HCT116 (cell line): ENCODE results near the gene MINDY3. TPM values are rescaled to one million over a fixed set of nuclear protein-coding genes. Genes with fewer than 3 reads are reported as not detected.

Experiments
- ATAC-seq: fragments of 200-7000 bp; cut with Tn5 transposase; 2 replicates; pipeline ENCODE4 v1.9.1; 2020; ENCODE audit warnings: mild to moderate bottlenecking, moderate library complexity
- BruUV-seq: library from RNA; stranded (reverse); fragments of 400-500 nt; replicated peaks from 2 replicates; lab custom pipeline; 2021; lab: Mats Ljungman, UMichigan
- CTCF ChIA-PET: fragments of 300-600 bp; sonication (Branson Sonifier 250); formaldehyde crosslinking; loops from one replicate; lab custom pipeline; 2021; ENCODE audit warnings: antibody characterized with exemption; lab: Charles Lee
- POLR2A ChIA-PET: fragments of 300-600, 350-600 bp; sonication (Branson Sonifier 250); formaldehyde crosslinking; loops from one replicate; lab custom pipeline; 2021; ENCODE audit warnings: antibody characterized with exemption; lab: Charles Lee
- RAD21 ChIA-PET, 2 experiments: fragments of 300-600 bp; sonication (Branson Sonifier 250); formaldehyde crosslinking; loops; one replicate each; lab custom pipeline; 2023; ENCODE audit warnings: low total read pairs in 2 of 2; ENCODE audit not compliant: uncharacterized antibody in 2 of 2, unreplicated experiment in 2 of 2, low non-redundant PET in 1 of 2; lab: Charles Lee
- DNase-seq: peaks from one replicate; pipeline ENCODE4 v3.0.0-alpha.2; 2010; ENCODE audit warnings: low read depth, low spot score
- H2AFZ ChIP-seq: fragments of 200-600 bp; shearing (Covaris generic), sonication (generic); 2 replicates; pipeline ENCODE4 v1.6.1; 2017; ENCODE audit warnings: low read depth, mixed run types, mixed read lengths, antibody characterized with exemption, low read length; ENCODE audit not compliant: poor library complexity, severe bottlenecking
- H3K27ac ChIP-seq: 2 replicates; pipeline ENCODE4 v1.5.1; 2012; ENCODE audit warnings: low read depth, low read length
- H3K27me3 ChIP-seq: fragments of 200-600 bp; sonication (generic); 2 replicates; pipeline ENCODE4 v1.6.1; 2016; ENCODE audit warnings: mixed run types, low read length, mixed read lengths; ENCODE audit not compliant: insufficient read depth
- H3K36me3 ChIP-seq, 2 experiments: fragments of 200-500 bp in 1 of 2; fragments of 200-600 bp in 1 of 2; sonication (Bioruptor generic) in 1 of 2; sonication (generic) in 1 of 2; 2 replicates each; pipeline versions ENCODE4 v1.5.1 to v1.6.1; 2014 to 2016; ENCODE audit warnings: low read length in 2 of 2, inconsistent platforms in 1 of 2, mixed read lengths in 1 of 2, mixed run types in 1 of 2; ENCODE audit not compliant: insufficient read depth in 2 of 2, control insufficient read depth in 1 of 2
- H3K4me1 ChIP-seq, 2 experiments: fragments of 200-600 bp in 1 of 2; sonication (generic) in 1 of 2; 2 replicates each; pipeline versions ENCODE4 v1.5.1 to v1.6.1; 2012 to 2017; ENCODE audit warnings: low read length in 2 of 2, inconsistent platforms in 1 of 2, mild to moderate bottlenecking in 1 of 2, mixed read lengths in 1 of 2, mixed run types in 1 of 2, moderate library complexity in 1 of 2; ENCODE audit not compliant: insufficient read depth in 2 of 2, control insufficient read depth in 1 of 2
- H3K4me2 ChIP-seq: fragments of 200-600 bp; sonication (generic); 2 replicates; pipeline ENCODE4 v1.6.1; 2017; ENCODE audit warnings: mixed run types, low read length, mixed read lengths
- H3K4me3 ChIP-seq, 2 experiments: fragments of 200-600 bp in 1 of 2; sonication (generic) in 1 of 2; replicated peaks in 1 of 2; 2 replicates each; pipeline ENCODE4 v1.5.1; 2011 to 2016; ENCODE audit warnings: low read length in 2 of 2, control low read depth in 1 of 2, low read depth in 1 of 2, mild to moderate bottlenecking in 1 of 2, mixed read lengths in 1 of 2, mixed run types in 1 of 2
- H3K79me2 ChIP-seq: fragments of 200-600 bp; sonication (generic); 2 replicates; pipeline ENCODE4 v1.6.1; 2017; ENCODE audit warnings: mild to moderate bottlenecking, mixed run types, low read length, moderate library complexity, mixed read lengths; ENCODE audit not compliant: insufficient read depth
- H3K9ac ChIP-seq: fragments of 200-600 bp; sonication (generic); 2 replicates; pipeline ENCODE4 v1.6.1; 2016; ENCODE audit warnings: low read length, mixed read lengths
- H3K9me2 ChIP-seq: fragments of 200-600 bp; sonication (generic), shearing (Covaris generic); 2 replicates; pipeline ENCODE4 v1.6.1; 2017; ENCODE audit warnings: mixed run types, mild to moderate bottlenecking, moderate library complexity; ENCODE audit not compliant: insufficient read depth
- H3K9me3 ChIP-seq, 2 experiments: fragments of 200-500 bp in 1 of 2; fragments of 200-600 bp in 1 of 2; sonication (Bioruptor generic) in 1 of 2; sonication (generic) in 1 of 2; 2 replicates each; pipeline ENCODE4 v1.6.1; 2014 to 2017; ENCODE audit warnings: low read length in 2 of 2, mixed read lengths in 2 of 2, inconsistent platforms in 1 of 2, low read depth in 1 of 2, mild to moderate bottlenecking in 1 of 2, mixed run types in 1 of 2, moderate library complexity in 1 of 2; ENCODE audit not compliant: control insufficient read depth in 1 of 2, insufficient read depth in 1 of 2
- H4K20me1 ChIP-seq: fragments of 200-600 bp; sonication (generic), shearing (Covaris generic); 2 replicates; pipeline ENCODE4 v1.6.1; 2017; ENCODE audit warnings: mixed run types, mild to moderate bottlenecking, moderate library complexity; ENCODE audit not compliant: insufficient read depth
- CBX3 ChIP-seq: IDR thresholded peaks from 2 replicates; pipeline ENCODE4 v1.6.1; 2012; ENCODE audit warnings: low read depth
- EGR1 ChIP-seq: IDR thresholded peaks from 2 replicates; pipeline ENCODE4 v1.6.1; 2012; ENCODE audit warnings: low read depth
- FOSL1 ChIP-seq: IDR thresholded peaks from 2 replicates; pipeline ENCODE4 v1.6.1; 2012; ENCODE audit warnings: low read depth
- MAX ChIP-seq: IDR thresholded peaks from 2 replicates; pipeline ENCODE4 v1.6.1; 2012
- RAD21 ChIP-seq: IDR thresholded peaks from 2 replicates; pipeline ENCODE4 v1.6.1; 2012; ENCODE audit warnings: low read depth, mild to moderate bottlenecking
- REST ChIP-seq: IDR thresholded peaks from 2 replicates; pipeline ENCODE4 v1.6.1; 2012; ENCODE audit warnings: low read depth
- SRF ChIP-seq: IDR thresholded peaks from 2 replicates; pipeline ENCODE4 v1.6.1; 2012; ENCODE audit warnings: low read depth
- TCF7L2 ChIP-seq: IDR thresholded peaks from 2 replicates; pipeline ENCODE4 v1.7.0; 2011; ENCODE audit warnings: borderline replicate concordance, inconsistent platforms; ENCODE audit not compliant: insufficient read depth, insufficient read length; ENCODE audit errors: extremely low read depth
- YY1 ChIP-seq: IDR thresholded peaks from 2 replicates; pipeline ENCODE4 v1.6.1; 2011; ENCODE audit warnings: low read length, low read depth, moderate library complexity, mild to moderate bottlenecking; ENCODE audit not compliant: insufficient replicate concordance; ENCODE audit errors: extremely low read depth
- intact Hi-C: fragments of 100-400 bp; cut with micrococcal nuclease; formaldehyde crosslinking; loops from 2 replicates; pipeline ENCODE4 v1.10.0; 2022
- total RNA-seq: library from RNA; stranded (reverse); gene quantifications from one replicate; pipeline ENCODE4 v1.2.1, GENCODE V29; 2021; ENCODE audit not compliant: unreplicated experiment

MINDY3 gene
- total RNA-seq, 1 experiment from 2014 or later: 15.5 TPM

- Histone ChIP-seq H3K4me2 (peak overlapping the region; percentile 25), H4K20me1 (no peaks in the 10 kb centered on the region), H3K9me2 (no peaks in the 10 kb centered on the region), H3K27ac (no peak overlapping the region), H3K4me3 (no peak overlapping the region), H3K27me3 (no peaks in the 10 kb centered on the region), H3K79me2 (no peaks in the 10 kb centered on the region), H3K9ac (no peak overlapping the region), H2AFZ (no peak overlapping the region), H3K36me3 (no peaks in the 10 kb centered on the region), H3K4me1 (peaks cover 2 to 42% of the 10 kb centered on the region in 2 experiments; a peak in 3 of 4 replicates), H3K9me3 (no peaks in the 10 kb centered on the region)
- intact Hi-C loops: no loop called here
- RAD21 ChIA-PET: no interaction called here
- DNase-seq: no peak
- ATAC-seq: peak; percentile 74
- TF ChIP-seq MAX (no peak), FOSL1 (peak; percentile 35; the same call in 1 of the 2 replicates)
- POLR2A ChIA-PET: no interaction called here
- CTCF ChIA-PET: no interaction called here
- no TSS peak for BruUV-seq
Measured at GRCh38 chr10:15780353-15781135, 79.8 kb downstream of the MINDY3 start.

- no peaks in the 10 kb centered on the region for H3K79me2 ChIP-seq
- RAD21 ChIA-PET: no interaction called here
- H3K4me1 ChIP-seq: peaks cover 3 to 4% of the 10 kb centered on the region in 2 experiments; a peak in 3 of 4 replicates
- H3K9ac ChIP-seq: no peak overlapping the region
- CTCF ChIA-PET: no interaction called here
- DNase-seq: no peak
- H3K9me2 ChIP-seq: no peaks in the 10 kb centered on the region
- POLR2A ChIA-PET: no interaction called here
- no peaks in the 10 kb centered on the region for H3K36me3 ChIP-seq
- TF ChIP-seq CBX3: no peak
- no peak for TF ChIP-seq MAX
- TF ChIP-seq TCF7L2: no peak
- no peak for TF ChIP-seq RAD21
- no peak for TF ChIP-seq EGR1
- no peak for TF ChIP-seq REST
- TF ChIP-seq YY1: no peak
- TF ChIP-seq FOSL1: no peak
- no peak for TF ChIP-seq SRF
- no peak for ATAC-seq
- intact Hi-C loops: no loop called here
- H2AFZ ChIP-seq: no peak overlapping the region
- H3K27me3 ChIP-seq: no peaks in the 10 kb centered on the region
- no peak overlapping the region for H3K4me3 ChIP-seq
- H3K27ac ChIP-seq: no peak overlapping the region
- no peaks in the 10 kb centered on the region for H3K9me3 ChIP-seq
- no TSS peak for BruUV-seq
- H3K4me2 ChIP-seq: no peak overlapping the region
- H4K20me1 ChIP-seq: no peaks in the 10 kb centered on the region
Measured at GRCh38 chr10:15775513-15775912, 84.8 kb downstream of the MINDY3 start.
